Panc1 (cell line): Measurements from ENCODE around the gene UBAP1. TPM values are rescaled to one million over a fixed set of nuclear protein-coding genes. Genes with fewer than 3 reads are reported as not detected.
A peak's percentile ranks its signal among the peaks of the same experiment; 100 is the strongest.

ENCODE experiments used
- ATAC-seq: fragments of 200-7000 bp; cut with Tn5 transposase; 2 replicates; pipeline ENCODE4 v1.9.1; 2020; ENCODE audit warnings: mild to moderate bottlenecking, moderate library complexity
- BruUV-seq: library from RNA; stranded (reverse); fragments of 400-500 nt; replicated peaks from 2 replicates; lab custom pipeline; 2021; lab: Mats Ljungman, UMichigan
- CTCF ChIA-PET: fragments of 300-600 bp; sonication (Branson Sonifier 250); formaldehyde crosslinking; loops from one replicate; lab custom pipeline; 2022; ENCODE audit warnings: antibody characterized with exemption; lab: Charles Lee
- POLR2A ChIA-PET: fragments of 300-600 bp; sonication (Branson Sonifier 250); formaldehyde crosslinking; loops from one replicate; lab custom pipeline; 2022; ENCODE audit warnings: antibody characterized with exemption; lab: Charles Lee
- DNase-seq: peaks from one replicate; pipeline ENCODE4 v3.0.0-alpha.2; 2010; ENCODE audit warnings: low read depth, low spot score
- H3K27ac ChIP-seq: 2 replicates; pipeline ENCODE4 v1.5.1; 2011; ENCODE audit warnings: mild to moderate bottlenecking, low read length, inconsistent platforms
- H3K27me3 ChIP-seq: fragments of 200-500 bp; sonication (Bioruptor generic); 2 replicates; pipeline ENCODE4 v1.6.0; 2014; ENCODE audit warnings: low read length, inconsistent platforms; ENCODE audit not compliant: control insufficient read depth, insufficient read depth
- H3K36me3 ChIP-seq: fragments of 200-500 bp; sonication (Bioruptor generic); 2 replicates; pipeline ENCODE4 v1.5.1; 2014; ENCODE audit warnings: inconsistent platforms, mild to moderate bottlenecking, low read length, moderate library complexity; ENCODE audit not compliant: control insufficient read depth, insufficient read depth
- H3K4me1 ChIP-seq: 2 replicates; pipeline ENCODE4 v1.5.1; 2011; ENCODE audit warnings: inconsistent platforms, mild to moderate bottlenecking, low read length, moderate library complexity; ENCODE audit not compliant: control insufficient read depth, insufficient read depth
- H3K4me3 ChIP-seq, 2 experiments: 2 replicates each; pipeline ENCODE4 v1.5.1; 2011 to 2012; ENCODE audit warnings: low read depth in 2 of 2, low read length in 2 of 2, mild to moderate bottlenecking in 2 of 2, inconsistent platforms in 1 of 2, moderate library complexity in 1 of 2
- H3K9me3 ChIP-seq: fragments of 200-500 bp; sonication (Bioruptor generic); 2 replicates; pipeline ENCODE4 v1.5.1; 2014; ENCODE audit warnings: low read depth, mild to moderate bottlenecking, inconsistent platforms, low read length, moderate library complexity; ENCODE audit not compliant: control insufficient read depth, insufficient read depth
- POLR2AphosphoS5 ChIP-seq: IDR thresholded peaks from 2 replicates; pipeline ENCODE4 v1.6.1; 2012; ENCODE audit warnings: mild to moderate bottlenecking, low read depth, low read length, moderate library complexity
- REST ChIP-seq, 2 experiments: IDR thresholded peaks; 2 replicates each; pipeline ENCODE4 v1.6.1; 2011 to 2012; ENCODE audit warnings: low read depth in 2 of 2, control low read depth in 1 of 2, low read length in 1 of 2, mild to moderate bottlenecking in 1 of 2, moderate library complexity in 1 of 2; ENCODE audit not compliant: insufficient read depth in 1 of 2
- SIN3A ChIP-seq: IDR thresholded peaks from 2 replicates; pipeline ENCODE4 v1.6.1; 2012; ENCODE audit warnings: low read depth, mild to moderate bottlenecking, low read length, moderate library complexity, borderline replicate concordance; ENCODE audit not compliant: insufficient read depth
- TCF7L2 ChIP-seq: IDR thresholded peaks from 2 replicates; pipeline ENCODE4 v1.6.1; 2011; ENCODE audit warnings: mild to moderate bottlenecking, low read depth, low read length, inconsistent platforms
- in situ Hi-C: cut with HindIII; loops from 2 replicates; pipeline ENCODE4 v1.10.0; 2016; ENCODE audit warnings: low sequenced_read_pairs, low pct_unique_long_range_greater_than_20kb
- intact Hi-C: fragments of 100-400 bp; cut with micrococcal nuclease; formaldehyde crosslinking; loops from one replicate; pipeline ENCODE4 v1.10.0; 2022; ENCODE audit not compliant: unreplicated experiment
- total RNA-seq: library from RNA; stranded (reverse); gene quantifications from one replicate; pipeline ENCODE4 v1.2.1, GENCODE V29; 2021; ENCODE audit not compliant: unreplicated experiment
- TF ChIP-seq, protein P1 (sequence below): fragments of 450-650 bp; IDR thresholded peaks from 2 replicates; pipeline ENCODE4 v1.5.1; 2017; ENCODE audit warnings: mild to moderate bottlenecking

Gene UBAP1
- total RNA-seq, 1 experiment from 2014 or later: 55.3 TPM

DNA sequence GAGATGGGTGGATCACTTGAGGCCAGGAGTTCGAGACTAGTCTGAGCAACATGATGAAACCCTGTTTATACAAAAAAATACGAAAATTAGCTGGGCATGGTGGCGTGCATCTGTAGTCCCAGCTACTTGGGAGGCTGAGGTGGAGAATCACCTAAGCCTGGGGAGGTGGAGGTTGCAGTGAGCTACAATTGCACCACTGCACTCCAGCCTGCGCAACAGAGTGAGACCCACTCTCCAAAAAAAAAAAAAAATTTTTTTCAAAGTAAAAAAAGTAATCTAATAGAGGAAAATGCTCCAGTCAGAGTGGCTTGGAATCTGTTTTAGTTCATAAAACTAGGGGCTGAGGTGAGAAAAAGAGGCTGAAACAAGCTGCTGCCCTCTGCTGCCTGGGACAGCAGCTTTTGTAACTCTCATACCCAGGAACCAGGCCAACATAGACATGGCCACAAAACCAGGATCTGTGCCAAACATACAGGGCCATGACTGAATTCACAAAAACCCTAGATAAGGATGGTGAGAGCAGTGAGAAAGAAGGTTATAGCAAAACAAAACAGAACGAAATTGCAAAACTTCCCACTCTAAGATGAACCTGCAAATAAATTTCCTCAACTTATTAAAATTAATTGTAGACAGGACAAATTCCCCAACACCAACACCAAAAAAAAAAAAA lies 39.2 kb upstream of the UBAP1 start:
- Histone ChIP-seq H3K36me3 (no peaks in the 10 kb centered on the region), H3K4me1 (no peaks in the 10 kb centered on the region), H3K9me3 (no peaks in the 10 kb centered on the region), H3K27me3 (no peaks in the 10 kb centered on the region), H3K4me3 (no peak overlapping the region), H3K27ac (no peak overlapping the region)
- CTCF ChIA-PET: interaction anchor here (0.6 to 0.7 kb wide), 8 partner anchors 12 to 616 kb away, joined by 3 to 12 read pairs (median 5); partner anchors contain the start of gene ANKRD18B
- POLR2A ChIA-PET: interaction anchor here (0.6 to 0.7 kb wide), 3 partner anchors 46 to 358 kb away, joined by 3 to 12 read pairs (median 5); no protein-coding TSS in a partner anchor
- in situ Hi-C loops (no loop called here), intact Hi-C loops (no loop called here)
- DNase-seq: no peak
- no peak for TF ChIP-seq REST (IDR thresholded peaks at IDR 0.05; ENCODE audit: insufficient read depth in 1 of 2, low read depth in 2 of 2, low read length in 1 of 2)
- no TSS peak for BruUV-seq
- peak; percentile 88 for ATAC-seq

- no peaks in the 10 kb centered on the region for H3K36me3 ChIP-seq
- H3K4me1 ChIP-seq: no peaks in the 10 kb centered on the region
- no peaks in the 10 kb centered on the region for H3K27me3 ChIP-seq
- in situ Hi-C loops: no loop called here
- intact Hi-C loops: no loop called here
- ChIA-PET POLR2A (no interaction called here), CTCF (no interaction called here)
- H3K4me3 ChIP-seq: no peak overlapping the region
- H3K27ac ChIP-seq: no peak overlapping the region
- TF ChIP-seq TCF7L2 (no peak), SIN3A (no peak), POLR2AphosphoS5 (no peak), REST (IDR thresholded peaks at IDR 0.05; ENCODE audit: insufficient read depth in 1 of 2, low read depth in 2 of 2, low read length in 1 of 2) (no peak)
- TF ChIP-seq, protein P1, sequence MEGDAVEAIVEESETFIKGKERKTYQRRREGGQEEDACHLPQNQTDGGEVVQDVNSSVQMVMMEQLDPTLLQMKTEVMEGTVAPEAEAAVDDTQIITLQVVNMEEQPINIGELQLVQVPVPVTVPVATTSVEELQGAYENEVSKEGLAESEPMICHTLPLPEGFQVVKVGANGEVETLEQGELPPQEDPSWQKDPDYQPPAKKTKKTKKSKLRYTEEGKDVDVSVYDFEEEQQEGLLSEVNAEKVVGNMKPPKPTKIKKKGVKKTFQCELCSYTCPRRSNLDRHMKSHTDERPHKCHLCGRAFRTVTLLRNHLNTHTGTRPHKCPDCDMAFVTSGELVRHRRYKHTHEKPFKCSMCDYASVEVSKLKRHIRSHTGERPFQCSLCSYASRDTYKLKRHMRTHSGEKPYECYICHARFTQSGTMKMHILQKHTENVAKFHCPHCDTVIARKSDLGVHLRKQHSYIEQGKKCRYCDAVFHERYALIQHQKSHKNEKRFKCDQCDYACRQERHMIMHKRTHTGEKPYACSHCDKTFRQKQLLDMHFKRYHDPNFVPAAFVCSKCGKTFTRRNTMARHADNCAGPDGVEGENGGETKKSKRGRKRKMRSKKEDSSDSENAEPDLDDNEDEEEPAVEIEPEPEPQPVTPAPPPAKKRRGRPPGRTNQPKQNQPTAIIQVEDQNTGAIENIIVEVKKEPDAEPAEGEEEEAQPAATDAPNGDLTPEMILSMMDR: no peak
- ATAC-seq (no peak), DNase-seq (no peak)
- no TSS peak for BruUV-seq
- no peaks in the 10 kb centered on the region for H3K9me3 ChIP-seq
These were observed 38.0 kb upstream of the UBAP1 start for GRCh38 chr9:34140853-34141252.
